Mesenchymal stem cell (in vitro differentiated cells and primary cell): Measurements from ENCODE around the gene NDUFV2.

ENCODE experiments used
- DNase-seq: peaks from one replicate; pipeline ENCODE4 v3.0.0-alpha.2; 2013
- H2AFZ ChIP-seq: one replicate; pipeline ENCODE4 v1.6.1; 2013; ENCODE audit warnings: low read depth, mild to moderate bottlenecking, control low read depth, inconsistent platforms, low read length, moderate library complexity
- H2AK5ac ChIP-seq: 2 replicates; pipeline ENCODE4 v1.6.1; 2013; ENCODE audit warnings: low read length, moderate library complexity, mild to moderate bottlenecking, inconsistent platforms; ENCODE audit not compliant: severe bottlenecking
- H2BK120ac ChIP-seq: one replicate; pipeline ENCODE4 v1.6.1; 2013; ENCODE audit warnings: low read depth, mild to moderate bottlenecking, inconsistent platforms, low read length, moderate library complexity
- H2BK12ac ChIP-seq, 2 experiments: one replicate each; pipeline ENCODE4 v1.6.1; 2013; ENCODE audit warnings: inconsistent platforms in 2 of 2, low read length in 2 of 2, mild to moderate bottlenecking in 2 of 2, moderate library complexity in 2 of 2, control low read depth in 1 of 2
- H2BK15ac ChIP-seq: one replicate; pipeline ENCODE4 v1.6.1; 2013; ENCODE audit warnings: mild to moderate bottlenecking, low read depth, inconsistent platforms; ENCODE audit not compliant: poor library complexity, severe bottlenecking
- H2BK5ac ChIP-seq: 2 replicates; pipeline ENCODE4 v1.6.1; 2013; ENCODE audit warnings: low read depth, mild to moderate bottlenecking, low read length, control low read depth, inconsistent platforms; ENCODE audit not compliant: poor library complexity, severe bottlenecking
- H3K14ac ChIP-seq, 2 experiments: one replicate each; pipeline ENCODE4 v1.6.1; 2013; ENCODE audit warnings: inconsistent platforms in 2 of 2, low read length in 2 of 2, control low read depth in 1 of 2, mild to moderate bottlenecking in 1 of 2, moderate library complexity in 1 of 2
- H3K18ac ChIP-seq, 2 experiments: one replicate each; pipeline ENCODE4 v1.6.1; 2013; ENCODE audit warnings: inconsistent platforms in 2 of 2, low read length in 2 of 2, control low read depth in 1 of 2, low read depth in 1 of 2, mild to moderate bottlenecking in 1 of 2
- H3K23ac ChIP-seq, 2 experiments: one replicate each; pipeline ENCODE4 v1.6.1; 2013; ENCODE audit warnings: inconsistent platforms in 2 of 2, low read length in 2 of 2, mild to moderate bottlenecking in 2 of 2, moderate library complexity in 2 of 2, control low read depth in 1 of 2
- H3K27ac ChIP-seq: 2 replicates; pipeline ENCODE4 v1.5.1; 2013; ENCODE audit warnings: mild to moderate bottlenecking, moderate library complexity, low read length, control low read depth, inconsistent platforms; ENCODE audit not compliant: poor library complexity, severe bottlenecking
- H3K27me3 ChIP-seq, 2 experiments: 2 replicates each; pipeline versions ENCODE4 v1.6.1 to v1.7.0; 2013; ENCODE audit warnings: low read length in 2 of 2, mild to moderate bottlenecking in 2 of 2, moderate library complexity in 2 of 2, control low read depth in 1 of 2, inconsistent platforms in 1 of 2; ENCODE audit not compliant: control insufficient read depth in 1 of 2, insufficient read depth in 1 of 2
- H3K36me3 ChIP-seq, 2 experiments: 2 replicates each; pipeline versions ENCODE4 v1.6.1 to v1.7.0; 2013; ENCODE audit warnings: low read length in 2 of 2, control low read depth in 1 of 2, inconsistent platforms in 1 of 2, low read depth in 1 of 2, mild to moderate bottlenecking in 1 of 2; ENCODE audit not compliant: insufficient read depth in 2 of 2, control insufficient read depth in 1 of 2
- H3K4ac ChIP-seq, 2 experiments: one replicate each; pipeline ENCODE4 v1.6.1; 2013; ENCODE audit warnings: inconsistent platforms in 2 of 2, low read length in 2 of 2, mild to moderate bottlenecking in 2 of 2, moderate library complexity in 2 of 2, control low read depth in 1 of 2, low read depth in 1 of 2
- H3K4me1 ChIP-seq: 2 replicates; pipeline ENCODE4 v1.6.1; 2013; ENCODE audit warnings: low read depth, low read length, control low read depth; ENCODE audit not compliant: control insufficient read depth, insufficient read depth
- H3K4me2 ChIP-seq: 2 replicates; pipeline ENCODE4 v1.6.1; 2013; ENCODE audit warnings: low read length, mild to moderate bottlenecking, inconsistent platforms; ENCODE audit not compliant: poor library complexity, severe bottlenecking
- H3K4me3 ChIP-seq, 2 experiments: 2 replicates each; pipeline versions ENCODE4 v1.5.1 to v1.7.0; 2013; ENCODE audit warnings: low read length in 2 of 2, mild to moderate bottlenecking in 2 of 2, control low read depth in 1 of 2, low read depth in 1 of 2; ENCODE audit not compliant: insufficient read depth in 1 of 2
- H3K79me1 ChIP-seq: replicated peaks from 2 replicates; pipeline ENCODE4 v1.6.1; 2013; ENCODE audit warnings: mild to moderate bottlenecking, control low read depth, low read length, inconsistent platforms; ENCODE audit not compliant: poor library complexity, severe bottlenecking
- H3K9ac ChIP-seq: 2 replicates; pipeline ENCODE4 v1.7.0; 2013; ENCODE audit warnings: mild to moderate bottlenecking, low read length, moderate library complexity
- H3K9me3 ChIP-seq: 2 replicates; pipeline ENCODE4 v1.7.0; 2013; ENCODE audit warnings: mild to moderate bottlenecking, low read length; ENCODE audit not compliant: control insufficient read depth
- H4K8ac ChIP-seq: one replicate; pipeline ENCODE4 v1.6.1; 2013; ENCODE audit warnings: inconsistent platforms, mild to moderate bottlenecking, low read length, moderate library complexity
- H4K91ac ChIP-seq: one replicate; pipeline ENCODE4 v1.6.1; 2013; ENCODE audit warnings: mild to moderate bottlenecking, low read length, inconsistent platforms
- WGBS: methylation state at CpG from one replicate; pipeline ENCODE4 v1.1.7; 2013; ENCODE audit warnings: mixed read lengths; 5-methylcytosine and 5-hydroxymethylcytosine counted together

Gene NDUFV2

DNA sequence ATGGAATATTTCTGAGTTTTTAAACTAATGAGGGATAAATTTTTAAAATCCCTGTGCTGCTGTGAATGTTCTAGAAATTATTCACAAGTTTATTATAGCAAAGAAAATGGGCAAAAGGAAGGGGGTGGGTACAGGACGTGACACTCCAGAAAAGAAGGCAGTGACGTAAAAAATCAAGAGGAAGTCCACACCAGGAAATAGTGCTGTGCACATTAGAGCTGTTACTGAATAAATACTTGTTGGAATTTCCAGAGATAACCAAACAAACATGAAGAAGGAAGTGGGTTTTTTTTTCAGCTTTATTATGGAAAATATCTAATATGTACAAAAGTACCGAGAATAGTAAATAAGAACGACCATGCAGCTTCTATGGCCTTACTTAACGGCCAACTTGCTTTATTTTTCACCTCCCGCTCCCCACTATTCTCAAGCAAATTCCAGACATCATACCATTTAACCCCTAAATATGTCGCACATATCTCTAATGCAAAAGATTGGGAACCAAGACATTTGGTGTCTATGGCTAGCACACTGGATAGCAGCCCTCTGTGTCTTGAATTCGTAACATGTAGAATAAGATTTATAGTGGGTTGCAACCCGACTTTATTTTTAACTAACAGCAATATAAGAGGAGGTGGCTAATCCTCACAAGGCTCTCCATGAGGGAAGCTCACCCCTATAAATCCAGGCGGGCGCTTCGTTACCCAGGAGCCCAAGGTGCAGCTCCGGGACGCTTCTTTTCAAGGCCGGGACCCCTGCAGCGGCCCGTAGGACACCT is 580 bp upstream of the NDUFV2 start:
- Histone ChIP-seq H3K14ac (no peak overlapping the region), H3K27me3 (no peaks in the 10 kb centered on the region), H3K4me3 (peak overlapping the region; percentile 50 to 97), H3K79me1 (no peaks in the 10 kb centered on the region), H3K9me3 (no peaks in the 10 kb centered on the region), H2BK15ac (no peak overlapping the region), H3K9ac (peak overlapping the region; percentile 98), H3K4ac (peak overlapping the region; percentile 65 to 68), H2AK5ac (no peak overlapping the region), H2BK12ac (no peak overlapping the region), H2BK120ac (no peak overlapping the region), H2AFZ (peak overlapping the region; percentile 39), H3K4me2 (peak overlapping the region; percentile 82), H3K4me1 (no peaks in the 10 kb centered on the region), H4K8ac (no peak overlapping the region), H3K18ac (peak overlapping the region; percentile 28 to 51), H3K36me3 (peaks cover 0 to 3% of the 10 kb centered on the region in 2 experiments), H3K27ac (peak overlapping the region; percentile 93), H2BK5ac (no peak overlapping the region), H3K23ac (no peak overlapping the region), H4K91ac (no peak overlapping the region)
- peak; percentile 85 for DNase-seq
- 10% methylated on average over 15 of the region's 17 CpGs for WGBS

DNA sequence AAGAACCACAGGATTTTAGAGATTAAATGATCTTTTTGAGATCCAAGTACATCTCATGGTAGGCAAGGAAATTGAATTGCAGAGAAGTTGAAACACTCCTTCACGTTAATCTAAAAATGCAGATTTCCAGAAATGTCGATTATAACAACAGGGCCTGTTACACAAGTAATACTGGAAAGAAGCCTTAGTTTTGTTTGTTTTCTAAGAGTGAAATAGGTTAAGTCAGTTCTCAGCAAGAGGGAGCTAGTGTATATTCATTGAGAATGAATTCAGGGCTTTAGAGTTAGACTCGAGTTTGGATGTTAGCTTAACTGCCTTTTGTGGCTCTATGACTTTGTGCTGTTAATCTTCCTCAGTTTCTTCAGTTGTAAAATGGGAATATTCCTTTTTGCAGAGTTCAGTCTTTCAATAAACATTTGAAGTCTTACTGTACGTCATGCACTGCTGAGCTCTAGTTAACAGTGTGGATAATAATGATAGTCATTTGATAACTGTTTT is 926 bp downstream of the NDUFV2 start:
- no peak overlapping the region for H2BK12ac ChIP-seq
- DNase-seq = peak; percentile 54
- no peaks in the 10 kb centered on the region for H3K4me1 ChIP-seq
- peak overlapping the region; percentile 49 for H3K4me2 ChIP-seq
- H3K4ac ChIP-seq = peak overlapping the region in 1 of 2 experiments; percentile 97
- H2AFZ ChIP-seq = no peak overlapping the region
- H3K9me3 ChIP-seq = no peaks in the 10 kb centered on the region
- no peak overlapping the region for H4K8ac ChIP-seq
- H3K27me3 ChIP-seq = no peaks in the 10 kb centered on the region
- no peak overlapping the region for H2BK120ac ChIP-seq
- no peak overlapping the region for H2BK5ac ChIP-seq
- peak overlapping the region in 1 of 2 experiments; percentile 97 for H3K4me3 ChIP-seq
- 0% methylated on average over 2 of the region's 4 CpGs for WGBS
- H3K23ac ChIP-seq = no peak overlapping the region
- peak overlapping the region; percentile 83 for H3K27ac ChIP-seq
- H3K36me3 ChIP-seq = peaks cover 0 to 3% of the 10 kb centered on the region in 2 experiments
- no peak overlapping the region for H3K14ac ChIP-seq
- no peak overlapping the region for H4K91ac ChIP-seq
- peak overlapping the region; percentile 98 for H3K9ac ChIP-seq
- no peak overlapping the region for H2AK5ac ChIP-seq
- H2BK15ac ChIP-seq = no peak overlapping the region
- H3K18ac ChIP-seq = no peak overlapping the region
- no peaks in the 10 kb centered on the region for H3K79me1 ChIP-seq

DNA sequence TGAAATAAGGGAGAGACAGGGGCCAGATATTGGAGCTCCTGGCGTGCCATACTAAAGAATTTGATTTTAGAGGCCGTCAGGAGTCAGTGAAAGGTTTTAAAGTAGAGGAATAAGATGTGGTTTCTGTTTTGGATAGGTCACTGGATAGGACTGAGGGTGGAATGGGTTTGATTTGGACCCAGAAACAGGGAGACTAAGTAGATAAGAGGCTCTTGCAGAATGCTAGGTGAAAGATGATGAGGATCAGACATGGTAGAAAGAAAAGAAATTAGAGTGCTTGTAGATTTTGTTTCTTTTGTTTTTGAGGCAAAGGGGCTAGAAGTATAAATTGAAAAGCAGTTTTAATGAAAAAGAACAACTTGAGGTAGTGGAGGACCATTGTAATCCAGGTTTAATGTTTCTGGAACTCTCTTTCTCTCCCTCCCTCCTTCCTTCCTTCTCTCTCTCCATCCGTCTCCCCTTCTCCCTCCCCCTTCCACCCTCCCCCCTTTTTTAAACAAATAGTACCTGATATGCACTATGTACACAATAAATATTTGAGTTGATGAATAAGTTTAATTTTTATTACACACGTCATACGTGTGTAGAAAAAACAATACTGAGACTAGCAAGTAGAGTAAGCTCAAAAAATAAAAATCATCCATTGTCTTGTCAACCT is 1.9 kb downstream of the NDUFV2 start:
- H2BK15ac ChIP-seq = no peak overlapping the region
- WGBS = 36% methylated on average over 2 of the region's 5 CpGs

DNA sequence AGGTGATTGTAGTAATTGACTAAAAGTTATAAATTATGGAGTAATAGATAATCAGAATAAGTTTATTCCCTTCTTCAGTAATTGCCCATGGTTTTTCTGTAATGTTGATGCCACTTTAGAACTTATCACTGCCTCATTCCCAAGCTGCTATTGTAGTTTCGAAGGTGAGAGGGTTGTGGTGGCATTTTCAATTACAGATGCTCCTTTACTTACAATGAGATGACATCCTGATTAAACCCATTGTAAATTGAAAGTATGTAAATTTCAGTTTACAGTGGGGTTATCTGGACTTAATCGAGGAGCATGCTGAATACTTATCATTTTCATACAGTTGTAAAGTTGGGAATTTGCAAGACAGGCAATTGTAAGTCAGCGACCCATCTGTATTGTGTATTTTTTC is 2.9 kb downstream of the NDUFV2 start:
- peak overlapping the region in 1 of 2 experiments; percentile 97 for H3K4me3 ChIP-seq
- H3K36me3 ChIP-seq = peaks cover 0 to 3% of the 10 kb centered on the region in 2 experiments
- H3K27ac ChIP-seq = no peak overlapping the region
- no peak overlapping the region for H2BK12ac ChIP-seq
- peaks cover under 1% of the 10 kb centered on the region for H3K4me1 ChIP-seq
- no peak overlapping the region for H3K23ac ChIP-seq
- no peak overlapping the region for H4K8ac ChIP-seq
- H3K27me3 ChIP-seq = no peaks in the 10 kb centered on the region
- peak overlapping the region; percentile 98 for H3K9ac ChIP-seq
- no peaks in the 10 kb centered on the region for H3K9me3 ChIP-seq
- H2AFZ ChIP-seq = no peak overlapping the region
- H2AK5ac ChIP-seq = no peak overlapping the region
- no peaks in the 10 kb centered on the region for H3K79me1 ChIP-seq
- no peak overlapping the region for H2BK120ac ChIP-seq
- no peak overlapping the region for H3K14ac ChIP-seq
- H2BK5ac ChIP-seq = no peak overlapping the region
- H3K4me2 ChIP-seq = peak overlapping the region; percentile 28
- no peak overlapping the region for H3K4ac ChIP-seq
- no peak overlapping the region for H3K18ac ChIP-seq
- DNase-seq = no peak
- no peak overlapping the region for H4K91ac ChIP-seq
- 80% methylated on average over 2 of the region's 3 CpGs for WGBS
- no peak overlapping the region for H2BK15ac ChIP-seq

More for the DNA sequence above, 1.9 kb downstream of the NDUFV2 start:
- Histone ChIP-seq H2BK120ac (no peak overlapping the region), H3K23ac (no peak overlapping the region), H3K79me1 (no peaks in the 10 kb centered on the region), H3K4me2 (peak overlapping the region; percentile 85), H2AFZ (no peak overlapping the region), H3K4me1 (no peaks in the 10 kb centered on the region), H3K36me3 (peaks cover 0 to 3% of the 10 kb centered on the region in 2 experiments), H3K27ac (no peak overlapping the region), H3K4ac (peak overlapping the region in 1 of 2 experiments; percentile 58), H2BK5ac (no peak overlapping the region), H4K8ac (no peak overlapping the region), H3K27me3 (no peaks in the 10 kb centered on the region), H3K18ac (no peak overlapping the region), H2AK5ac (no peak overlapping the region), H3K4me3 (peak overlapping the region in 1 of 2 experiments; percentile 97), H3K14ac (no peak overlapping the region), H3K9ac (peak overlapping the region; percentile 98), H3K9me3 (no peaks in the 10 kb centered on the region), H2BK12ac (no peak overlapping the region), H4K91ac (no peak overlapping the region)
- no peak for DNase-seq
